Epidermal melanocyte (primary cell): ENCODE measurements around the gene MSI2.

Experiments used
- DNase-seq: peaks from one replicate; pipeline ENCODE4 v3.0.0; 2011; ENCODE audit warnings: low spot score; ENCODE audit not compliant: insufficient read length

Gene MSI2

DNA sequence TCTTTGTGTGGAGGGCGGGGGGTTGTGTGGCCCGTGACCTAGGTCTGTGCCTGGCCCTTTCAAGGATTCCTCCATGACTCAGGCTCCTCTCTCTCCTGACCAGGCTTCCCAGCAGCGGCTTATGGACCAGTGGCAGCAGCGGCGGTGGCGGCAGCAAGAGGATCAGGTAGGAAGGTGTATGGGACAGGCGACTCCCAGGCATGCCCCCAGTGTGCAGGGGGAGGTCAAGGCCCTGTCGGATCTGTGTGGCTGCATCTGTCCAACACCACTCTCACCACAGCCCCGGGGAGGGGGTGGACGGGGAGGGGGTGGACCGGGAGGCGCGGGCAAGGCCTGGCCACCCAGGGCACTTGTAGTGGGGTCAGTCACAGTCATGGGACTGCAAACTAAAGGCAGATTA is 395.7 kb downstream of the MSI2 start:
- no peak for DNase-seq

GRCh38 chr17:57652811-57653210 is 396.5 kb downstream of the MSI2 start:
- DNase-seq = no peak

GRCh38 chr17:57653279-57653678 is 397.0 kb downstream of the MSI2 start:
- DNase-seq = no peak

GRCh38 chr17:57654040-57654775 is 397.9 kb downstream of the MSI2 start:
- DNase-seq = no peak

- no peak for DNase-seq
These were observed 399.2 kb downstream of the MSI2 start for GRCh38 chr17:57655553-57655952.

DNA sequence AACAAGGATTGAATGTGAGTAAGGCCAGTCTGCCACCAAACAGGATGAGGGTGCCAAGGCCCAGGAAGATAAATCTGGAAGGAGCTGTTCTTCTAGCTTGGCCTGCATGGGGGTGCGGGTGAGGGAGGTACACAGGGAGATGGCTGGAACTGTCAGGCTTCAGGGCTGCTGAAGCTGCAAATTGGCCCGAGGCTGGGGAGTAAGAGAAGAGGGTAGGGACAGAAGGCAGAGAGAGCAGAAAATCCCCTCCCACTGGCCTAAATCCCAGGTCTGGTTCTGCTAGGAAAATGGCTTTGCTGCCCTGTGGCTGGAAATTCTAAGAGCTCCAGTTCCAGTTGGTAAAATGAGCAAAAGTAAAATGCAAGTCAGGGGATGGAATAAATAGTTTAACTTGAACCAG is 400.9 kb downstream of the MSI2 start:
- no peak for DNase-seq

DNA sequence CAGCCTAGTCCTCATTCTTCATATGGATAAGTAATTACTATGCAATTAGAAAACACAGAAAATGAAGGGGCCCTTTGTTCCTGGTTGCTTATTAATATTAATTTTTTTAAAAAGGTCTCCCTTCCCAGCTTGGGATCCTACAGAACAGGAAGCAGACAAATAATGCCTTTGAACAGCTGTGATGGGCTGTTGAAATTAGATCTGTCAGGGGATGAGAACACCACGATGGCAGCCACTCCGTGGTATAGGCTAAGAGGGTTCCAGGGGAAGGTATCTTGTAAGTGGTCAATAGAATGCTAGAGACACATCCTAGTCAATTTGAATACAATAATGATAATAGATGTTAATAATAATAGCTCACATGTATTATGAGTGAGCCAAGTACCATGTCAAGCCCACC is 405.7 kb downstream of the MSI2 start:
- DNase-seq = no peak

GRCh38 chr17:57662644-57663308 is 406.5 kb downstream of the MSI2 start:
- DNase-seq = peak; percentile 71

DNA sequence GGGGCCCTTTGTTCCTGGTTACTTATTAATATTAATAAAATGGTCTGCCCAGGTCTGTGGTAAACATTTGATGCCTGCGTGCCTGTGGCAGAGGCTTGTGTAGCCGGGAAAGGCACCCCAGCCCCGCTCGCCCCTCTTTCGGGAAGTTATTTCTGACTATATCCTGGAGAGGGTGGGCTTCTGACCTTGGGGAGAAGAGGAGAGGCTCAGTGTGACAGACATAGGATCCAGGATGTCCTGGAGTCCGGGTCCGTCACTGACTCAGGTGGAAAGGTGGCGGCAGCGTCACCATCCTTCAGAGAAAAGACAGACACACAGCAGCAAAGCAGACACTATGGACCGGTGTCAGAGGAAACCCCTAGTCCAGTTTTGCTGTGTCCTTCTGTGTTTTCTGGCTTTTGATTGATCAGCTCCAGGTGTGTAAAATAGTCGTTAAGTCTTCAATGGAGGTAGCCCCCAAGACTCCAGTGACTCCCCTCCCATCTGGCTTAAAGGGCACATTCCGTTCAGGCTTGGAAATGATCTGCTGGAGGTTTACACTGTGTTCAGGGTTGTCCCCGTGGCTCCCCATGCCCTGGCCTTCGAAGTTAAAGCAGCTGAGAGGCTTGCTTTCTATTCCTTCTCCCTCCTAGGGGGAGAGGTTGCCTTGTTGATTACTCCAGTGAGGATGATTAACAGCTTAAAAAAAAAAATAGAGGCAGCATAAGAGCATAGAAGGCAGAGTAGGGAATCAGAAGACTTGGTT is 407.2 kb downstream of the MSI2 start:
- DNase-seq = no peak

DNA sequence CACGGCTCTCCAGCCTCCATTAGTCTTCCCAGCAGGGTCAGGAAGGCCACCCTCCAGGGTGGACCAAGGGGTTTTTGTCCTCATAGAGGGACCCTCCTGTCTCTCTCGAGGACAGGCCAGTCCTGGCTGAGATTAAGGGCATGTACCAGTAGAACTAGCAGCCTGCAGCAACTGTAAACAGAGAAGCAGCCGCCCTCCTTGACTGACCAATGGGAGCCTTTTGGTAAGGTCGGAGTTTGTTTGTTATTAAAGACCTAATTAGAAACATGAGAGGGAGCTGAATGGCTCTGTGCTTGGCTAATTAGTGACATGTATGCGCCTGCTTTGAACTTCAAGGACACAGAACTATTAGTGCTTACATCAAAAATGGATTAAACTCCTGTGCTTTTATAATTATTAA is 408.8 kb downstream of the MSI2 start:
- DNase-seq = no peak

- DNase-seq = no peak
These were observed 409.4 kb downstream of the MSI2 start for GRCh38 chr17:57665696-57666095.

DNA sequence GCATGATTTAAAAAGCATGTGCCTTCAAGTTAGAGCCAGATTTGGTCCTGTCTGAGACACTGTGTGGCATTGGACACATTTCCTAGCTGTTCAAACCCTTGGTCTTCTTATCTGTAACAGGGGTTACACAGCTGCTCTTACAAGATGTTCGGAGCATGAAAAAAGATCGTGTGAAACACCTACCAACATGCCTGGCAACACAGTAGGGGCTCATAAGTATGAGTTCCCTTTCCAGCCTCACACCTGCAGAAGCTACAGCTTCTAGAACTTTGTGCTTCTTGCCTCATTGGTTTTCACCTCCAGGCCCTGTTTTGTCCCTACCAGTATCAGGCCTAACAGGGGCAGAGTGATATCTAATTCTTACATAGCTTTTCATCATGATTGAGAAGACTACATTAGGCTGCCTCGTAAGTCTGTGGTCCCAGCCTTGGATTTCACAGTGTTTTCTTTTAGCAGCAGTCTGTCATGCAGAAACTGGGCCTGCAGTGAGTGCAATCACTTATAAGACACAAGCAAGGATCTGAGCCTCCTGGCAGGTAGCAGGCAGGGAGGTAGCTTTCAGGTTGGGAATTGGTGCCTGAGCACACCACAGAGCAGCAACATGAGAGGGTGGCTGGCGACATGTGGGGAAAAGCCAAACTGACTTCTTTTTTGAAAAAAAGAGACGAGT is 410.0 kb downstream of the MSI2 start:
- DNase-seq = no peak

- no peak for DNase-seq
These were observed 410.6 kb downstream of the MSI2 start for GRCh38 chr17:57666946-57667345.

DNA sequence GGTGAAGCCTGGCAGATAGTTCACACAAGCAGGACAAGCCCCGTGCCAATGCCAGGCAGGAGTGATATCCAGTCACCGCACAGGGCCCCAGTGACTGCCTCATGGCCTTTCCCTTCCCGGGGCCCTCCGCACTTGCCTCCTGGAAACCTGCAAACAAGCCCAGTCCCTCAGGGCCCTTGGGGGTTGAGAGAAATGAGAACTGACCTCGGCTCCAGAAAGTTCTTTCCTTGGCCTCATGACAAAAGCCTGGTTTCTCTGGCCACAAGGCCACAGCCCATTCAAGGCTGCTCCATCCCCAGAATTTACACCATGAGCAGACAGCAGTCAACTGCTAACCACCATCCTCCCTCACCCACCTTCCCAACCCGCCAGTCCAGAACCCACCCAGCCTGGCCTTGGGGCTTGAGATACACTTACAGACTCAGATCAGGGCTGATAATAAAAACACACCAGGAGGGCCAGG is 411.2 kb downstream of the MSI2 start:
- no peak for DNase-seq

DNA sequence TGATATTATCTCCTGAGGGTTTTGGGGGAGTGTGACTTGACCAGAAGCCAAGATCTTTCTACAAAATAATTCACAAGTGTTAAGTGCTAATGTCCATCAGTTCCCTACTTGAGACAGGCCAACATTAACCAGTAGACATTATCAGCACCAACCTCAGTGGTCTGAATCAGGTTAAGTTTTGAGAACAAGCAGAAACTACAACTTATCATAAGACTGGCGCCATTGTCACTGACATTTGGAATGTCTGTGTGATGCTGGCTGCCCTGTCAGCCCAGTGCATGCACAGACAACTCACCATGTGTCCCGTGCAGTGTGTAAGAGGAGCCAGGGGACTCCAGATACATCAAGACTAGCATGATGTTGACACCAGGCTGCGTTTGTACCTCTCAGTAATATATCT is 412.0 kb downstream of the MSI2 start:
- no peak for DNase-seq

GRCh38 chr17:57669671-57670529 is 413.6 kb downstream of the MSI2 start:
- no peak for DNase-seq

GRCh38 chr17:57670769-57671569 is 414.6 kb downstream of the MSI2 start:
- DNase-seq = no peak

DNA sequence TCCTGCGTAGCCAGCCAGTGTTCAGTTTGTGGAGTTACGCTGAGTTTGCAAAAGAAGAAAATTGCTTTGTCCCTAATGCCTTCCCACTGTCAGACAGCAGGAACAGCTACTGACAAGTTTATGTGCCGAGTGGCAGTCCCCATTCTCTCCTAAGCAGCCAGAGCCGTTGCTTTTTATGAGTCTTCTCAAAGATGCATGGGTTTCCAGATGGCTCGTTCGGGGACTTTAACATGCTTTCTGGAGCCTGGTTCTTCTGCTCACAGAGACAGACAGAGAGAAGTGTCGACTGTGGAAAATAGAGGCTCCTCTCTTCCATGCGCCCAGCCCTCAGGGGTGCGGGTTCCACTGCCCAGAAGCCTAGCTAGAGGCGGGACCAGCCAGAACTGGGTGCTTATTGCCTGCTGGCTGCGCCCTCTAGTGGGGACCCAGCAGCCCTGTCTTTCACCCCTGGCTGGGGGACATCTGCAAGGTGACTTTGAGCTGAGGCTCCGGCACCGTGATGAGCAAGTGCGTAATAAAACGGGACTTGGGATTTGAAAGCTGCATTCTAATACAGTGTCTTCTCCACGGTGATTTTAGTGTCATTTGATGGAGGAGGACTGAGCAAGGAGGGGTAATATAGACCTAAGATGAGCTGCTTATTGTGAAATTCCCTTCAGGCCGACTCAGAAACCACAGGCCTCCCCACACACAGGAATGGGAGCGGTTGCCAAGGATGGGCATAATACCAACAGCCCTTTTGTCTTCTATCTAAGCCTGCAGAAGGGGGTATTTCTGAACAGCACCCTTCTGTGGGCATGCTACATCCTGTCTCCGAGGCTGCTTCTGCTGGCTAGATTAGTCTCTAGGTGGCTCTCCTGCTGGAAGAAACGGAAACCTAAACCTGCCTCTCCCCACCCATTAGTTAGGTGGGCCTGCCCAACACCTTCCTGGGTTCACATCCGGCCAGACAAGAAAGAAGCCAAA is 415.6 kb downstream of the MSI2 start:
- peak; percentile 95 for DNase-seq

DNA sequence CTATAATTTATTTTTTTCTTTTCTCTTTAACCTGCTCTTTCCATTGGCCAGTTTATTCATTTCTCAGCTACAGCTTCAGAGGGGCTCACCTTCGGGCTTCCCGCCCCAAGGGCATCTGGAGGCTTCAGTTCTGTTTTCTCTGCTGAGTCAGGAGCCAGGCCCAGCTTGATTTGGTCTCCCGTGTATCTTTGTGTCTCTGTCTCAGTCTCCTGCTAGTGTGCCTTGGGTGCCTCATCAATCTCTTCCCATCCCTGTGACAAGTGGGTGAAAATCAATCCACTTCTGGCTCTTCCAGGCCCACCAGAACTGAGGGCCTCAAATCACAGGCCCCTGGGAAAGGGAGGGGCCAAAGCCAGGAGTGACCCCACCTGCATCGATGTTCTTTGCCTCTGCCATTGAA is 416.6 kb downstream of the MSI2 start:
- no peak for DNase-seq
